Thyroid gland (tissue), 4 donors: ENCODE measurements around the gene COL5A2.

ENCODE experiments used
- POLR2A ChIP-seq, 2 donors: fragments of 450-650 bp; IDR thresholded peaks; one replicate each; pipeline ENCODE4 v1.6.1; 2017; ENCODE audit warnings: antibody characterized with exemption in 2 of 2, mild to moderate bottlenecking in 2 of 2, moderate library complexity in 1 of 2
- TF ChIP-seq, protein P1 (sequence below), 6 experiments: fragments of 200-600 bp in 3 of 6; fragments of 450-650 bp in 3 of 6; sonication (generic) in 3 of 6; IDR thresholded peaks; one replicate each; pipeline ENCODE4 v1.5.1; 2016 to 2019; ENCODE audit warnings: antibody characterized with exemption in 6 of 6, mild to moderate bottlenecking in 2 of 6, inconsistent platforms in 1 of 6, moderate library complexity in 1 of 6

DNA sequence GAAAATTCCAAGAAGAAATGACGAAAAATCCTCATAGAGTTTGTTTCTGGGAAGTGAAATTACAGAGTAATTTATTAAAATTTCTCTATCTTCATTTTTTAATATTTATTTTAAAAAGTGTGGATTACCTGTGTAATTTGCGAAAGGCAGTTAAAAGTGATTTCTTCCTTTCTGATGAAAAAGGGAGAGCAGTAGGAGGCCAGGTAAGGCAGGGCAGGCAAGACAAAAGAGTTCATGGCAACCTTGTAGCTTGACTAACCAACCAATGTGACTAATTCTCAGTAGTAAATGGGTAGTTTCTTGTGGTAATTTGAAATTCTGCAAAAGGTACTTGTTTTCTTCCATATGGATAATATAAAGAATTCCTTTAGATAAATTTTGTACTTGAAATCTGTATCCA, 34.9 kb upstream of the COL5A2 start:
- TF ChIP-seq, protein P1, sequence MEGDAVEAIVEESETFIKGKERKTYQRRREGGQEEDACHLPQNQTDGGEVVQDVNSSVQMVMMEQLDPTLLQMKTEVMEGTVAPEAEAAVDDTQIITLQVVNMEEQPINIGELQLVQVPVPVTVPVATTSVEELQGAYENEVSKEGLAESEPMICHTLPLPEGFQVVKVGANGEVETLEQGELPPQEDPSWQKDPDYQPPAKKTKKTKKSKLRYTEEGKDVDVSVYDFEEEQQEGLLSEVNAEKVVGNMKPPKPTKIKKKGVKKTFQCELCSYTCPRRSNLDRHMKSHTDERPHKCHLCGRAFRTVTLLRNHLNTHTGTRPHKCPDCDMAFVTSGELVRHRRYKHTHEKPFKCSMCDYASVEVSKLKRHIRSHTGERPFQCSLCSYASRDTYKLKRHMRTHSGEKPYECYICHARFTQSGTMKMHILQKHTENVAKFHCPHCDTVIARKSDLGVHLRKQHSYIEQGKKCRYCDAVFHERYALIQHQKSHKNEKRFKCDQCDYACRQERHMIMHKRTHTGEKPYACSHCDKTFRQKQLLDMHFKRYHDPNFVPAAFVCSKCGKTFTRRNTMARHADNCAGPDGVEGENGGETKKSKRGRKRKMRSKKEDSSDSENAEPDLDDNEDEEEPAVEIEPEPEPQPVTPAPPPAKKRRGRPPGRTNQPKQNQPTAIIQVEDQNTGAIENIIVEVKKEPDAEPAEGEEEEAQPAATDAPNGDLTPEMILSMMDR (IDR thresholded peaks at IDR 0.05), result no peak
- TF ChIP-seq POLR2A (IDR thresholded peaks at IDR 0.05), result no peak
